HG02943 (cell line): ENCODE data around the gene BAZ2A.

Source experiments
- ATAC-seq: cut with Tn5 transposase; IDR thresholded peaks from one replicate; pipeline ENCODE4 v1.9.1; 2021; ENCODE audit warnings: mild to moderate bottlenecking, low read depth, moderate library complexity; ENCODE audit not compliant: unreplicated experiment

BAZ2A gene

DNA sequence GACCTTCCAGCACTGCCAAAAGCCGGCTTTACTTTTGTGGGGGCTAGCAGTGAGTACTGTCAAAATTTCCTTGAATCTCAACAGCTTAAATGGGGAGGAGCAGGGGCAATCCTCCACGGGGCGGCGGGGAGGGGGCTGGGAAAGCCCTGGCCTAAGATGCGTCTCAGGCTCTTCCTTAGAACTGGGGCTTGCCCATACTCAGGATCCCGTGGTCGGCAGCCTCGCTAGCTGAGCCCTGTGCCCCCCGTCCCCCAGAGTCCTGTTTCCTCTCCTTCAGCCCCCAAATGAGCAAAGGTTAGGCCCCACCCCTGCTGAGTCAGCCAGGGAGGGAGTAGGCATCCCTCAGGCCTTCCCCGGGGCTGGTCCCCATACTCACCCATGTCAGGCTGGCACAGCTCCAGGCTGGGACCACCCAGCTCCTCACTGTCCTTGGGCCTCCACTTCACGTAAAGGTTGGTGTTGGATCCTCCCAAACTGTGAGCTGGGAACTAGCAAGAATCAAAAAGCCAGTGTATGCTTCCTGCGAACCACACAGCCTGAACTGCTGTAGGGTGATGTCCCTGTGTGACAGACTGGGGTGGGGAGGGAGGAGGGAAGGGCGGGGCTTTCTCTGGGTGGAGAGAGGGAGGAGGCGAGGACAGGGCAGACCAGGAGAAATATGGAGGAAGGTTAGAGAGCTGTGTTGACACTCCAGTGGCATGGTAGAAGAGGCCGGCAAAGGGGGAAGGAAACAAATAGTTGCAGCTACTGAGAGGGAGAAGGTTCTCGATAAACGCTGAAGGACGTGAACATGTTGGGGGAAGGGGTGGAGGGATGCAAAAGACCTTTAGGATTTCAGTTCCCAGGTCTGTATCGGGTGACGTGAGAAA, 5.9 kb upstream of the BAZ2A start:
- peak; percentile 47 for ATAC-seq

DNA sequence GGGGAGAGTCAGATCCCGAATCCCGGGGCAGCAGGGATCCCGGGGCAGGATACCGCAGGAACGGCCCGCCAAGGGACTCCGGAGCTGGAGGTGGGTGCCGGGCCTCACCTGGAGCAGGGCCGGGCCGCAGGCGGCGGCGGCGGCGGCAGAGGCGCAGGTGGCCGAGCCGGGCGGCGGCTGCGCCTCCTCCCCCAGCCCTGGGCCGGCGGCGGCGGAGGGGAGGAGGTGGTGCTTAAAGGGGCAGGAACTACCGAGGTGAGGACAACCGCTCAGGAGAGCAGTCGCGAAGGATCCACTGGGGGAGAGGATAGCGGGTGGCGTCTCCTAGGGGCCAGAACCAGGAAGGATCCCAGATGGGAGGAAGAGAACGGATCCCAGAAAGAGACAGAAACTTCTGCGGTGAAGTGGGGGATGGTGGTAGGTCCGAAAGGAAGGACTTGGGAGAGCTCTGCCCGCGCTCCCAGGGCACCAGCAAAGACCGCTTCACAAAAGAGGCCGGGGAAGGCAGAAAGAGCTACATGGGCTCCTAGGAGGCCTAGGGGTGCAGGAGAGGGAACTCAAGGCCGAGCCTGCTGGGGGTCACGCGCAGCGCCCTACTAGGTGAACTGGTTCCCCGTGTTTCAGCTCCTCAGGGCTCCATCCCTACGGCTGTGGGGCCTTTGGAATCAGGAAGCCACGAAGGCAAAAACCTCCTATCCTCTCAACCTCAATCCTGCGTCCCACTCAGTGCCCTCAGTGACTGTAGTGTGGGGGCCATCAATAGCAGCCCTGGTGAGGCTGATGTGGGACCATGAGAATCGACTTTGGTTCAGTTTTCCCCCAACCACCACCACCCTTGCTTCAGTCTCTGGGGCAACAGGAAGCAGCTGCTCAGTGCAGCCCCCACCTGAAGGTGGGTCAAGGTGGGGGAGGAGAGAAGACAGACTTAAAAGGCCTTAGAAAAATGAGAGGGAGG, 5.0 kb upstream of the BAZ2A start:
- ATAC-seq = no peak

GRCh38 chr12:56634242-56634836, 4.2 kb upstream of the BAZ2A start:
- no peak for ATAC-seq

DNA sequence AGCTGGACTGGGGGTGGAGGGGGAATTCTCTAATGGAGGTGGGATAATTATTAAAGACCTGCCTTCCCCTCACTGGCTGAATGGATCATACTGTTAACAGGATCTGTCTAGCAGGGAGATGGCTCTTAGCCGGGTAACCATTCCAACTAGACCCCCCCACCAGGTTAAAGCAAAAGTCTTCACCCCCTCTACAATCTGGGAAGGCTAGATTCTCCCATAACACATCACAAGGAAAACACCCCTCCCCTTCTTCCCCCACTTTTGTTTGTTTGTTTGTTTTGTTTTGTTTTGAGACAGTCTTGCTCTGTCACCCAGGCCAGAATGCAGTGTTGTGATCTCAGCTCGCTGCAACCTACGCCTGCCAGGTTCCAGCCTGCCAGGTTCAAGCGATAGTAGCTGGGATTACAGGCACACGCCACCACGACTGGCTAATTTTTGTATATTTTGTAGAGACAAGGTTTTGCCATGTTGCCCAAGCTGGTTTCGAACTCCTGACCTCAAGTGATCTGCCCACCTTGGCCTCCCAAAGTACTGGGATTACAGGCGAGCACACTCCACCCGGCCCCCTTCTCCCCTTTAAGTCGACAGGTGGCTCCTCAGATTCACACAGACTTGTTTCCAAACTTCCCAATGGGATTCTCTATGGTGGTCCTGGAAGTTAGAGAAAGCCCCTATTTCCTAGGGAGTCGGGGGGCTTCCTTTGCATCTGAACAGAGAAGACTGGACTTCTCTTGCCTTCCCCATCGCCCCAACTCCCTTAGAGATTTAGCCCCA, 3.5 kb upstream of the BAZ2A start:
- ATAC-seq = no peak

DNA sequence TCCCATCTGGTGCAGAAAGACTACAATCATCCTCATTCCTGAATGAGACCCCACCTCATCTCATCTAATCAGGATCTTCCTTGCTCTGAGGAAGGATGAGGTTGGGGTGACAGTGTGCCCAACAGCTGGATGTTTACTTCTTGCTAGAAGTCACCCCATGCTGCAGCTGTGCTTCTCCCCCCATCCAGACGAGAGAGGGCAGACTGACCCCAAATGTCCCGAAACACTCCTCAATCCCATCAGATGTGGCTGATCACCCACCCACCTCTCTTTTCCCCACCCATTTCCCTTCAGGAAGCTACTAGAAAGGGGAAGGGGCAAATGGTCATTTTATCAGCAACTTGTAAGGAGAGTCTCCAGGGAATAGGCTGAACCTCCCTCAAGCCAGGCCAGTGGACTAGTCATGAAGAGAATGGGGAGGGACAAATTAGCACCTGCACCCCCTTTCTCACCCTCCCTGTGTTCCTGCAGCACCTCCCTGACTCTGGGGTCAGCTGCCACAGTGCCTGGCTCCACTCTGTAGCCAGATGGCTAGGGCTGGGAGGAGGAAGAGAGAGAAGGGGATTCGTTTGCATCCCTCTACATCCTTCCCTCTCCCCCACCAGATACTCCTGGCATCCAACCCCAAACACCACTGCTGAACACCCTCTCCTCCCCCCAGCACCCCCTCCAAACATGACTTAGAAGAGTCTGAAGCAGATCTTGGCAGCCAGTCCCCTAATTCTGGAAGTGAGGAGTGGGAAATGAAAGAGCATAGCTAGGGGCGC, 2.8 kb upstream of the BAZ2A start:
- ATAC-seq = no peak

- no peak for ATAC-seq
These were observed 1.9 kb upstream of the BAZ2A start for GRCh38 chr12:56631790-56632700.

DNA sequence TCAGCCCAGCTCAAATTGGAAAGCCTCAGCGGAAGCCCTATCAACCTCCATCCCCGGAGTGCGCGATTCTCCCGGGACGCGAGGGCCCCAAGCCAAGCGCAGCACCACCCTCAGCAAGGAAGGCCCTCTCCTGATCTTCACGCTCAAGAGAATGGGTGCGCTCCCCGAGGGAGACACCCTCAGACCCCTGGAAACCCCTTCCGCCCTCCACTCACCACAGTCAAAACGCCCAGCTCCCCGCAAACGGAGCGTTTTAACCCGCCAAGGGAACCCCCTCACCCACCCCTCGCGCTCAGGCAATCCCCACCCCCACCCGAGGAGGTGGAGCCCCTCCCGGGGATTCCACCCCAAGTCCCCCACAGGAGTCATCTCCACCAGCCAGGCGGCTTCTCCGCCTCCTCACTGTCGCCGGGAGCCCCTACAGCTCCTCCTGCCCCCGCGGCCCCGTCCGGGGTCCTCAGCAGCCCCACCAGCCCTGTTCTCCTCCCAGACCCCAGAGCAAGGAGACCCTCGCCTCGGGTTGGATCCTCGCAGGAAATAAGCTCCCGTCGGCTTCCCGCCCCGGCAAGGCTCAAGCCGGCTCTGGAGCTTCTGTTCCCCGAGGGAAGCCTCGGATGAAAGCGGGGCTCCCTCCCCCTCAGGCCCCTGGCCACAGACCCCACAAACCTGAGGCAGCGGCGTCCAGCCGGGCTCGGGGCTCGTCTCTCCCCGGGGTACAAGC, 507 bp downstream of the BAZ2A start:
- ATAC-seq = no peak

DNA sequence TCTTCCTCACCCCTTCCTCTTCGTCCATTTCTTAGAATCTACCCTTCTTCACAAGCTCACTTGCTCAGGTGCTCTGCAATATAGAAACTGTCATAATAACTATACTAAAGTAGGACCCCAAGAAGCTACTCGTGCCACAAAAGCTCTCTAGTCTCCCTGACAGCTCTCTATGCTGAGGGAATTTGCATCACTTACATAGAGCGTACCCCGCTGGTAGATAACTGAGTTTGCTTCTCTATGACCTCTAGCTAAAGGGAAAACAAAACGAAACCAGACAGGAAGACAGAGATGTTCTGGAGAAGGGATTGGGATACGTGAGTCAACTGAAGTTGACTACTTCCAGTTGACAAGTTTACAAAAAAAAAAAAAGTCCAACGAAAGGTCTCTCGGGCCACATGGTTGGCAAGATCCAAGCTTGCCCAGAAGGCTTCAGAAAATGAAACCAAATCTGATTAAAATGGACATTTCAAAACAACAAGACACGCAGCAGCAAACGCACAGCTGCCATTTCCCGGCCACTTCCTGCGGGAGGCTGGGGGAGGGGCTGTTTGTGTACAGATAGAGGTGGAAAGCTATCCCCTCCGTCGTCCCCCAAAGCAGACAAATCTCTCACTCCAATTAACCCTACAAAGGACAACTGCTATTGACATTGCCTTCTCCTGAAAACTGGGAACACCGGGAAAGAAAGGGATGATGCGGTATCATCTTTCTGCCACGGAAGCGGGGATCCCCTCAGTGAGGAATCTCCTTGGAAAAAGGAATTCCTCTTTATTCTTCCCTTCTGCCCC, 1.3 kb downstream of the BAZ2A start:
- ATAC-seq = no peak

GRCh38 chr12:56626701-56627100, 3.4 kb downstream of the BAZ2A start:
- ATAC-seq = no peak

GRCh38 chr12:56622535-56622934, 7.6 kb downstream of the BAZ2A start:
- no peak for ATAC-seq

GRCh38 chr12:56616925-56617324, 13.2 kb downstream of the BAZ2A start:
- no peak for ATAC-seq

DNA sequence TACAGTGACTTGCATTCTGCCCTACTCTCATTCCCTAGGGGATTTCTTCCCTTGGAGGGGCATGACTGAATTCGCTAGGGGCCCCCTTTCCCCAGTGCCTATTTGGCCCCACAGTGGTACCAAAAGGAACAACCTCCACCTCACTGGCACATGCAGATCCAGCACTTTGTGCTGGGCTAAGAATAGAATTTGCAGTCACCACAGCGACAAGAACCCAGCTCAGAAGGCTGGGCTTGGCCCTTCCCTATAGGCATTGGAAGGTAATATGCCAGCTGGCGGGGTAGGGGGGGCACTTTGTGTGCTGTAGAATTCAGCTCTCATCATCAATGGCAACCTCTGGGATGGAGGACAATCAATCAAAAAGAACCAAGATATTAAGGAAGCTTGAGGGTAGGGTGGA, 13.9 kb downstream of the BAZ2A start:
- ATAC-seq = no peak

GRCh38 chr12:56614627-56615026, 15.5 kb downstream of the BAZ2A start:
- ATAC-seq = no peak

GRCh38 chr12:56604355-56604754, 25.8 kb downstream of the BAZ2A start:
- ATAC-seq = no peak

- ATAC-seq = no peak
These were observed 27.9 kb downstream of the BAZ2A start for GRCh38 chr12:56602239-56602638.

DNA sequence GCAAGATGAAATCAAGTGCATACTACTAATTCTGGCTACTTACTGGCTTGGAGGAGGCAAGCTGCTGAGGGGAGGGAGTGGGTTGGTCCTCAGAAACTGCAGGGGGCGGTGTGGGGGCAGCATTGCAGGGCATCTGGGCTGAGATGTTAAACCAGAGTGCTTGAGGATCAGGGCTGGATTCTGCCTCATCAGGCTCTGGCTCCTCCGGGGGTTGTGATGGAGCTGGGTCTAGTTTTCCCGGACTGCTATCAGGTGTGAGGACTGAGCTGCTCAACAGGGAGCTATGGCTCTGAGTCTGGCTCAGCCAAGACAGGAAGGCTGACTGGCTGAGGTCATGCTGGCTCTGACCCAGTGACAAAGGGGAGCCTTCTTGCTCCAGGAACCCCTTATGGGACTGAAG, 28.6 kb downstream of the BAZ2A start:
- no peak for ATAC-seq

DNA sequence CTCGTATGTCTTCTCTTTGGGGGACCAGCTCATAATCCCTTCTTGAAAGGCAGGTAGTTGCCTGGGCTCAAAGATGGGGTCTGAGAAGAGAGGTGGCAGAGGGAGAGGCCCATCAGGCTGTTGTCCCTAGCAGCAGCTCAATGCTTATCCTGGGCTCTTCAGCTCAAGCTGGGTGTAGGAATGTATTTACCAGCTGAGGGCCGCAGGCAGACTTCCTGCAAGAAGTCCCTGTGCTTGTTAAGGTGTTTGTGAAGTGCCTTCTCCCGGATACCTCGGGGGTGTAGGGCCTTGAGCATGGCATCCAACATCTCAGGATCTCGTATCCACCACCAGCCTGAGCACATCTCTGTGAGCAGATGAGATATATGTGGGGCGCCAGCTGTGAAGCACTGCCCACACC, 29.4 kb downstream of the BAZ2A start:
- ATAC-seq = no peak
